Measurements from ENCODE around the gene SLIT3. TPM values are rescaled to one million over a fixed set of nuclear protein-coding genes. Genes with fewer than 3 reads are reported as not detected.

Gene SLIT3
- total RNA-seq, 3 donors from 2014 or later = 30.7 to 103 (median 54.1) TPM

- DNase-seq (ENCODE audit: low spot score in 2 of 2) = no peak
- no peaks in the 10 kb centered on the region for H3K4me1 ChIP-seq
- H3K27me3 ChIP-seq = no peaks in the 10 kb centered on the region
- H3K9me3 ChIP-seq = no peaks in the 10 kb centered on the region
- intact Hi-C loops (cut with DNase I; ENCODE audit: low total_unique reads) = no loop called here
- no peak overlapping the region for H3K4me3 ChIP-seq
- TF ChIP-seq POLR2A (IDR thresholded peaks at IDR 0.05) = no peak
- TF ChIP-seq POLR2AphosphoS5 (IDR thresholded peaks at IDR 0.05) = no peak
- TF ChIP-seq CTCF (IDR thresholded peaks at IDR 0.05) = no peak
- H3K27ac ChIP-seq = no peak overlapping the region
- no peaks in the 10 kb centered on the region for H3K36me3 ChIP-seq
These were observed 401.7 kb downstream of the SLIT3 start for GRCh38 chr5:168899264-168899663.

GRCh38 chr5:168898247-168898911 is 402.6 kb downstream of the SLIT3 start:
- no peaks in the 10 kb centered on the region for H3K27me3 ChIP-seq
- no peak for DNase-seq (ENCODE audit: low spot score in 2 of 2)
- H3K27ac ChIP-seq = no peak overlapping the region
- H3K4me1 ChIP-seq = no peaks in the 10 kb centered on the region
- H3K4me3 ChIP-seq = no peak overlapping the region
- H3K9me3 ChIP-seq = no peaks in the 10 kb centered on the region
- TF ChIP-seq POLR2A (IDR thresholded peaks at IDR 0.05) = no peak
- TF ChIP-seq POLR2AphosphoS5 (IDR thresholded peaks at IDR 0.05) = no peak
- TF ChIP-seq CTCF (IDR thresholded peaks at IDR 0.05) = no peak
- no peaks in the 10 kb centered on the region for H3K36me3 ChIP-seq
- intact Hi-C loops (cut with DNase I; ENCODE audit: low total_unique reads) = no loop called here

- H3K4me1 ChIP-seq = no peaks in the 10 kb centered on the region
- no peaks in the 10 kb centered on the region for H3K9me3 ChIP-seq
- H3K4me3 ChIP-seq = no peak overlapping the region
- no peak for DNase-seq (ENCODE audit: low spot score in 2 of 2)
- H3K27ac ChIP-seq = no peak overlapping the region
- intact Hi-C loops (cut with DNase I; ENCODE audit: low total_unique reads) = no loop called here
- no peaks in the 10 kb centered on the region for H3K27me3 ChIP-seq
- H3K36me3 ChIP-seq = no peaks in the 10 kb centered on the region
- TF ChIP-seq CTCF (IDR thresholded peaks at IDR 0.05) (no peak), POLR2A (IDR thresholded peaks at IDR 0.05) (no peak), POLR2AphosphoS5 (IDR thresholded peaks at IDR 0.05) (no peak)
These were observed 403.4 kb downstream of the SLIT3 start for GRCh38 chr5:168897387-168898122.

GRCh38 chr5:168895295-168896071 is 405.5 kb downstream of the SLIT3 start:
- TF ChIP-seq POLR2A (IDR thresholded peaks at IDR 0.05) (no peak), CTCF (IDR thresholded peaks at IDR 0.05) (no peak), POLR2AphosphoS5 (IDR thresholded peaks at IDR 0.05) (no peak)
- no peaks in the 10 kb centered on the region for H3K4me1 ChIP-seq
- H3K27me3 ChIP-seq = no peaks in the 10 kb centered on the region
- DNase-seq (ENCODE audit: low spot score in 2 of 2) = no peak
- no peak overlapping the region for H3K27ac ChIP-seq
- H3K4me3 ChIP-seq = no peak overlapping the region
- H3K36me3 ChIP-seq = no peaks in the 10 kb centered on the region
- intact Hi-C loops (cut with DNase I; ENCODE audit: low total_unique reads) = no loop called here
- no peaks in the 10 kb centered on the region for H3K9me3 ChIP-seq

GRCh38 chr5:168893283-168893682 is 407.7 kb downstream of the SLIT3 start:
- H3K27ac ChIP-seq = no peak overlapping the region
- no peak for TF ChIP-seq POLR2A (IDR thresholded peaks at IDR 0.05)
- TF ChIP-seq CTCF (IDR thresholded peaks at IDR 0.05) = no peak
- TF ChIP-seq POLR2AphosphoS5 (IDR thresholded peaks at IDR 0.05) = no peak
- no peaks in the 10 kb centered on the region for H3K27me3 ChIP-seq
- DNase-seq (ENCODE audit: low spot score in 2 of 2) = no peak
- no peaks in the 10 kb centered on the region for H3K4me1 ChIP-seq
- intact Hi-C loops (cut with DNase I; ENCODE audit: low total_unique reads) = no loop called here
- H3K4me3 ChIP-seq = no peak overlapping the region
- H3K9me3 ChIP-seq = no peaks in the 10 kb centered on the region
- no peaks in the 10 kb centered on the region for H3K36me3 ChIP-seq

All from breast epithelium (tissue), 4 donors.